Muscle layer of duodenum (tissue), 2 donors: Measurements from ENCODE around the gene CRELD2.

Experiments
- H3K27ac ChIP-seq: one replicate; pipeline ENCODE4 v1.7.0; 2013; ENCODE audit warnings: mild to moderate bottlenecking, low read length
- H3K27me3 ChIP-seq: one replicate; pipeline ENCODE4 v1.7.0; 2013; ENCODE audit warnings: low read depth, mild to moderate bottlenecking, control low read depth, low read length
- H3K36me3 ChIP-seq, 2 donors: one replicate each; pipeline ENCODE4 v1.7.0; 2013; ENCODE audit warnings: low read length in 2 of 2, control low read depth in 1 of 2, mild to moderate bottlenecking in 1 of 2; ENCODE audit not compliant: insufficient read depth in 2 of 2, control insufficient read depth in 1 of 2
- H3K4me1 ChIP-seq, 2 donors: one replicate each; pipeline ENCODE4 v1.7.0; 2013; ENCODE audit warnings: low read length in 2 of 2, mild to moderate bottlenecking in 2 of 2, control low read depth in 1 of 2, moderate library complexity in 1 of 2; ENCODE audit not compliant: insufficient read depth in 2 of 2, control insufficient read depth in 1 of 2
- H3K4me3 ChIP-seq, 2 donors: one replicate each; pipeline ENCODE4 v1.7.0; 2013; ENCODE audit warnings: low read length in 2 of 2, low read depth in 1 of 2, mild to moderate bottlenecking in 1 of 2
- H3K9me3 ChIP-seq, 2 donors: one replicate each; pipeline ENCODE4 v1.7.0; 2013; ENCODE audit warnings: low read length in 2 of 2, control low read depth in 1 of 2, mild to moderate bottlenecking in 1 of 2; ENCODE audit not compliant: control insufficient read depth in 1 of 2
- donor health status: healthy.

The CRELD2 gene

GRCh38 chr22:49962751-49963646 lies 44.6 kb downstream of the CRELD2 start:
- H3K4me3 ChIP-seq = peak overlapping the region; percentile 56 to 73
- H3K27ac ChIP-seq = peak overlapping the region; percentile 77
- H3K36me3 ChIP-seq = peaks cover 11 to 19% of the 10 kb centered on the region in 2 donors
- no peaks in the 10 kb centered on the region for H3K9me3 ChIP-seq
- peaks cover 25 to 51% of the 10 kb centered on the region in 2 donors for H3K4me1 ChIP-seq
- no peaks in the 10 kb centered on the region for H3K27me3 ChIP-seq

- Histone ChIP-seq H3K36me3 (peaks cover 11 to 19% of the 10 kb centered on the region in 2 donors), H3K9me3 (no peaks in the 10 kb centered on the region), H3K4me3 (peak overlapping the region in 1 of 2 donors; percentile 73), H3K4me1 (peaks cover 25 to 52% of the 10 kb centered on the region in 2 donors), H3K27ac (no peak overlapping the region), H3K27me3 (no peaks in the 10 kb centered on the region)
These were observed 45.2 kb downstream of the CRELD2 start for GRCh38 chr22:49963647-49964026.

- peaks cover 20 to 51% of the 10 kb centered on the region in 2 donors for H3K4me1 ChIP-seq
- no peak overlapping the region for H3K27ac ChIP-seq
- H3K4me3 ChIP-seq = peak overlapping the region in 1 of 2 donors; percentile 39
- no peaks in the 10 kb centered on the region for H3K27me3 ChIP-seq
- H3K9me3 ChIP-seq = no peaks in the 10 kb centered on the region
- H3K36me3 ChIP-seq = peaks cover 11 to 19% of the 10 kb centered on the region in 2 donors
These were observed 46.0 kb downstream of the CRELD2 start for GRCh38 chr22:49964136-49965090.

DNA sequence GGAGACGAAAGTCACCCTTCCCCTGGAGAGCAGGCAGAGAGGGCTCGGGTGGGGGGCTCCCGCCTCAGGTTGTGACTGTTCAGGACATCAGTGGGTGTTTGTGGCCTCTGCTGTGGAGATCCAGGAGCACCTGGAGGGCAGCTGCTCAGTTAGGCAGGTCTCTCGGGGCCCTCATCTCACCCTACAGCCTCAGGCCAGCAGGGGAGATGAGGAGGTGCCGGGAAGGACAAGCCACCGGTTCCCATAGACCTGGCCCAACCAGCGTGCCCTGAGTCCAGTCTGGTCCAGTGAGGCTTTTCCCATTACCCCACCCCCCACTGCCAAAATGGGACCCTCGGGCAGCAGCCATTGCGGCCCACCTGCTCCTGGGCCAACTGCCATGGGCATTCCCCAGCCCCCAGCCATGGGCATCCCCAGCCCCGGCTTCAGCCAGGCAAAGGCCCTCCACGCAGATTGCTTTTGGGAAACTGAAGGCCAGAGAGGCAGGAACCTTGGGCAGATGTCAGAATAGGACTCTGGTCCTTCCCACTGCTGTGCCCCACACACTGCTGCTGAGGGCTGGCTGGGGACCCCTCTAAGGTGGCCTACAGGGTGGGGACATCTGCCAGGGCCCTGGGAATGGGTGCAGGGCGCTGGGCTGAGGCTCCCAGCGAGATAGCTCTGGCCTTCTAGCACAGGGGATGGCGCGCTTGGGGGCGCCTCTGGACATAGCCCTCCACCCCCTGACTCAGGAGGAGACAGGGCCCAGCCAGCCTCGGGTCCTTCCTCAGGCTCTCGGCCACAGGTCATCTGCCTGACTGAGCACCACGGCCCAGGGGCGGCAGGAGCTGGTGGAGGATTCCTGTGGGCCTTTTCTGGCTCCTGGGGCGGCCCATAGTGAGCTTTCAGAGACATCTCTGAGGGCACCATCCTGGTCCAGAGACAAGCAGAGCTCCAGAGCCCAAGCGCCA lies 46.9 kb downstream of the CRELD2 start:
- Histone ChIP-seq H3K36me3 (peaks cover 11 to 19% of the 10 kb centered on the region in 2 donors), H3K27ac (no peak overlapping the region), H3K4me3 (no peak overlapping the region), H3K4me1 (peaks cover 17 to 52% of the 10 kb centered on the region in 2 donors), H3K27me3 (no peaks in the 10 kb centered on the region), H3K9me3 (no peaks in the 10 kb centered on the region)

- Histone ChIP-seq H3K4me1 (peaks cover 17 to 56% of the 10 kb centered on the region in 2 donors), H3K27ac (peak overlapping the region; percentile 29), H3K4me3 (no peak overlapping the region)
These were observed 47.8 kb downstream of the CRELD2 start for GRCh38 chr22:49966041-49966773.

GRCh38 chr22:49966774-49967705 lies 48.6 kb downstream of the CRELD2 start:
- Histone ChIP-seq H3K9me3 (no peaks in the 10 kb centered on the region), H3K4me1 (peaks cover 17 to 60% of the 10 kb centered on the region in 2 donors), H3K36me3 (peaks cover 11 to 19% of the 10 kb centered on the region in 2 donors), H3K4me3 (peak overlapping the region in 1 of 2 donors; percentile 2), H3K27me3 (no peaks in the 10 kb centered on the region), H3K27ac (peak overlapping the region; percentile 40)

More at GRCh38 chr22:49966041-49966773, 47.8 kb downstream of the CRELD2 start:
- H3K9me3 ChIP-seq = no peaks in the 10 kb centered on the region
- peaks cover 11 to 19% of the 10 kb centered on the region in 2 donors for H3K36me3 ChIP-seq
- H3K27me3 ChIP-seq = no peaks in the 10 kb centered on the region

- Histone ChIP-seq H3K4me1 (peaks cover 17 to 59% of the 10 kb centered on the region in 2 donors), H3K36me3 (peaks cover 8 to 19% of the 10 kb centered on the region in 2 donors), H3K4me3 (peak overlapping the region in 1 of 2 donors; percentile 2), H3K27ac (peak overlapping the region; percentile 40), H3K27me3 (no peaks in the 10 kb centered on the region), H3K9me3 (no peaks in the 10 kb centered on the region)
These were observed 49.3 kb downstream of the CRELD2 start for GRCh38 chr22:49967706-49968208.

- Histone ChIP-seq H3K27ac (no peak overlapping the region), H3K27me3 (no peaks in the 10 kb centered on the region), H3K4me1 (peaks cover 17 to 53% of the 10 kb centered on the region in 2 donors), H3K4me3 (no peak overlapping the region), H3K9me3 (no peaks in the 10 kb centered on the region), H3K36me3 (peaks cover 4 to 12% of the 10 kb centered on the region in 2 donors)
These were observed 49.9 kb downstream of the CRELD2 start for GRCh38 chr22:49968313-49968830.
